Measurements from ENCODE around the gene ITPRIPL1.

Gene ITPRIPL1

DNA sequence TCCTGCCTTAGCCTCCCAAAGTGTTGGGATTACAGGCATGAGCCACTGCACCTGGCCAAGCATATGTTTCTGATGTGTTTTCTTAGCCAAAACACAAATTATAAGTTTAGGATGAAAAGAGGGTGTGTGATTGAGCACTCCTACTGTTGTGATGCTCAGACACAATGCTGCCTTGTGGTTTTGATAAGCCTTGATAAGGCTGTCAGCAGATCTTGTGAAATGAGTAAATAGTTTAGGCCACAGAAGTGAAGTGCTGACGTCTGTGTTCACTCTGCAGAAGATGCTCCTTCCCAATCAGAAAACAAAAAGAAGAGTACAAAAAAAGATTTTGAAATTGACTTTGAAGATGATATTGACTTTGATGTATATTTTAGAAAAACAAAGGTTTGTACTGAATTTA lies 34.7 kb downstream of the ITPRIPL1 start:
- no peak for DNase-seq

GRCh38 chr2:96361751-96362150 lies 36.6 kb downstream of the ITPRIPL1 start:
- DNase-seq: no peak

GRCh38 chr2:96369186-96369585 lies 44.1 kb downstream of the ITPRIPL1 start:
- no peak for DNase-seq

DNA sequence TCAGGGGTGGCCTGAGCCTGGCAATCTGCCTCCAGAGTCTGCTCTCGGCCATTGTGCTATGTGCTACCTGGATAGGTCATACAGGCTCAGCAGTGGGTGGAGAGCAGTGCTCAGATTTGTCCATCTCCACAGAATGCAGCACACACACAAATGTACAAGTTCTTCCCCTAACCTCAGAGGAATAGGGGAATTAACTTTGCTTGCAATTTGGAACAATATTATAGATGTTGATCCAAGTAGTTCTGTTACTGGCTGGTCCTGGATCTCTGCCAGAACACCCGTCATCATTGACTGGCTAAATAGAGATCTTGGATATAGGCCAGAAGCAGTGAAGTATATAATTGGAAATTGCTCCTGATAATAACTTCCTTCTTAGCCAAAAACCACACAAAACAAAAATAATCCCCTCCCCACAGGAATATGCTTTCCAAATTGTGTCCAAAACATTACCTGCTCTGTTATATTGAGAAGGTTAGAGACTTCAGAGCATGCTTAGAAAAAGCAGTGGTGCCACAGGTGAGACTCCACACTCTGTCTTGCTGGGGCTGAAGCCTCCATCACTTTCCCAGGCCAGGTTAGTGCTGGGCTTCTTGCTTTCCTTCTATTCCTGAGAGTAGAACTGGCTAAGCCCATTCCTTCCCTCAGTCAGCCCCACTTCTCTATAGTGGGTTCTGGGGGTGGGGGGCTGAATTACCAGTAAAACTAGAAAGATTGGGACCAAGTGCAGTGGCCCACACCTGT lies 49.3 kb downstream of the ITPRIPL1 start:
- DNase-seq: no peak
